Upper lobe of left lung (tissue), 6 donors: ENCODE results near the gene ZNF224. TPM values are rescaled to one million over a fixed set of nuclear protein-coding genes. Genes with fewer than 3 reads are reported as not detected.

ENCODE experiments used
- ATAC-seq, 2 donors: fragments of 200-7000 bp; cut with Tn5 transposase; one replicate each; pipeline ENCODE4 v1.9.1; 2022; ENCODE audit warnings: mild to moderate bottlenecking in 2 of 2, moderate library complexity in 2 of 2; ENCODE audit not compliant: low FRiP score in 2 of 2
- DNase-seq, 2 donors: peaks; one replicate each; pipeline ENCODE4 v3.0.0-alpha.2; 2019 to 2020
- H3K27ac ChIP-seq, 4 donors: fragments of 200-600 bp; sonication (generic); one replicate each; pipeline ENCODE4 v1.5.1; 2016 to 2019
- H3K27me3 ChIP-seq, 4 donors: fragments of 200-600 bp; sonication (generic); one replicate each; pipeline ENCODE4 v1.5.1; 2017 to 2019
- H3K36me3 ChIP-seq, 4 donors: fragments of 200-600 bp; sonication (generic); one replicate each; pipeline ENCODE4 v1.5.1; 2016 to 2019
- H3K4me1 ChIP-seq, 4 donors: fragments of 200-600 bp; sonication (generic); one replicate each; pipeline ENCODE4 v1.5.1; 2018 to 2019
- H3K4me3 ChIP-seq, 4 donors: fragments of 200-600 bp; sonication (generic); one replicate each; pipeline ENCODE4 v1.5.1; 2017 to 2019; ENCODE audit warnings: mild to moderate bottlenecking in 2 of 4, moderate library complexity in 1 of 4
- H3K9me3 ChIP-seq, 4 donors: fragments of 200-600 bp; sonication (generic); one replicate each; pipeline ENCODE4 v1.5.1; 2018 to 2019
- EP300 ChIP-seq, 4 donors: sonication (generic); formaldehyde crosslinking; IDR thresholded peaks; one replicate each; pipeline ENCODE4 v1.5.1; 2017; ENCODE audit warnings: antibody characterized with exemption in 4 of 4, control low read depth in 2 of 4
- POLR2A ChIP-seq, 4 donors: fragments of 450-650 bp; IDR thresholded peaks; one replicate each; pipeline ENCODE4 v1.5.1; 2016 to 2017; ENCODE audit warnings: antibody characterized with exemption in 4 of 4, mild to moderate bottlenecking in 2 of 4
- POLR2AphosphoS5 ChIP-seq, 2 donors: sonication (generic); formaldehyde crosslinking; IDR thresholded peaks; one replicate each; pipeline ENCODE4 v1.5.1; 2017; ENCODE audit warnings: antibody characterized with exemption in 2 of 2
- WGBS, 2 donors: methylation state at CpG; one replicate each; pipeline ENCODE4 v1.1.5; 2017 to 2018; 5-methylcytosine and 5-hydroxymethylcytosine counted together
- total RNA-seq, 6 donors: library from RNA; depleted of rRNA in 4 of 6; stranded (reverse); fragments of >200 nt in 4 of 6; gene quantifications; one replicate each; pipeline versions ENCODE4 v1.1.0 to v1.2.1, GENCODE V29; 2016 to 2021
- TF ChIP-seq, protein P1 (sequence below), 6 experiments: fragments of 450-650 bp in 4 of 6; fragments of 200-600 bp in 2 of 6; sonication (generic) in 2 of 6; IDR thresholded peaks; one replicate each; pipeline ENCODE4 v1.5.1; 2016 to 2019; ENCODE audit warnings: antibody characterized with exemption in 6 of 6
- donor health status: DM: no; HTN: no; CAD: no; lungs with moderate emphysema.
- donor health status: DM: no; HTN: yes; CAD: no; lungs with severe emphysema.

The ZNF224 gene
- total RNA-seq, result 100 to 1,000 TPM in 1 of 6 donors, 10 to 100 TPM in 5; 19.8 to 108 (median 29.1) TPM

DNA sequence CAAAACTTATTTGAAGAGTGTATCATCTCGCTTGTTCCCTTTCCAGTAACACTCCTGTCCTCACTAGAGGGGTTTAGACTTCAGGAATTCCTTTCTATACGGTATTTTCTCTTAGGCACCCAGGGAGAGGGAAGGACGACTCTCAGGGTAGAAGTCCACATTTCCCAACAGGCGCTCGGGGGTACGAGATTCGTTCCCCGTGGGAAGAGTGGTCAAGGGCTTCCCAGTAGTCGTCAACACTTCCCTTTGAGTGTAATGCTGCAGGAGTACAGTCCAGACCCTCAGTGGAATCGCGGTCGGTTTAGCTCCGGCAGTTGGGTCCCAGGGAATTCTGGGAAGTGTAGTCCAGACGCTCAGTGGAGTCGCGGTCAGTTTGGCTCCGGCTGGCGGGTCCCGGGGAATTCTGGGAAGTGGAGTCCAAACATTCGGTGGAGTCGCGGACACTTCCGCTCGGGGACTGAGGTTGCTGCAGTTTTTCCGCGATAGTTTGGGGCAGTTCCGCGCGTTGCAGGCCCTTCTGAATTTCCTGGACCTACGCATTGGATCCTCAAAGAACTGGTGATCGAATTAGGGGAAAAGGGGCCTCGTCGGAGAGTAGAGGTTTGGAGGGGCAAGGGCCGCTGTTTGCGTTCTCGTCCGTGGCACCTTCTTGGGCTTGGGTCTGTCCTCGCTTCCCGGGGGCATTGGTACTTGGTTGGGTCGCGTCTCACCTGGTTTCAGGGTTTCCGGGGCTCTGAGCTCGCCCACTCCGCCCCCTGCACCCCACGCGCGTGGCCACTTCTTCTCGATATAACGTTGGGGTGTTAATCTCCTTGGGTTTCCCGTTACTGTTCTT, at the start of gene ZNF224:
Gene ZNF224, plus strand, starts transcription at position 431 of the 835 bp plus-strand sequence. CDS start 3,513 bp downstream, outside the sequence.
- H3K9me3 ChIP-seq, result peaks cover 0 to 4% (median 0%) of the 10 kb centered on the region in 4 donors
- WGBS, 2 donors, result 0% methylated on average over 13 to 50 of the region's 50 CpGs
- peak; percentile 84 to 94 for DNase-seq
- TF ChIP-seq, protein P1, sequence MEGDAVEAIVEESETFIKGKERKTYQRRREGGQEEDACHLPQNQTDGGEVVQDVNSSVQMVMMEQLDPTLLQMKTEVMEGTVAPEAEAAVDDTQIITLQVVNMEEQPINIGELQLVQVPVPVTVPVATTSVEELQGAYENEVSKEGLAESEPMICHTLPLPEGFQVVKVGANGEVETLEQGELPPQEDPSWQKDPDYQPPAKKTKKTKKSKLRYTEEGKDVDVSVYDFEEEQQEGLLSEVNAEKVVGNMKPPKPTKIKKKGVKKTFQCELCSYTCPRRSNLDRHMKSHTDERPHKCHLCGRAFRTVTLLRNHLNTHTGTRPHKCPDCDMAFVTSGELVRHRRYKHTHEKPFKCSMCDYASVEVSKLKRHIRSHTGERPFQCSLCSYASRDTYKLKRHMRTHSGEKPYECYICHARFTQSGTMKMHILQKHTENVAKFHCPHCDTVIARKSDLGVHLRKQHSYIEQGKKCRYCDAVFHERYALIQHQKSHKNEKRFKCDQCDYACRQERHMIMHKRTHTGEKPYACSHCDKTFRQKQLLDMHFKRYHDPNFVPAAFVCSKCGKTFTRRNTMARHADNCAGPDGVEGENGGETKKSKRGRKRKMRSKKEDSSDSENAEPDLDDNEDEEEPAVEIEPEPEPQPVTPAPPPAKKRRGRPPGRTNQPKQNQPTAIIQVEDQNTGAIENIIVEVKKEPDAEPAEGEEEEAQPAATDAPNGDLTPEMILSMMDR (IDR thresholded peaks at IDR 0.05), result no peak
- TF ChIP-seq EP300 (IDR thresholded peaks at IDR 0.05) (no peak), POLR2AphosphoS5 (IDR thresholded peaks at IDR 0.05) (peak; percentile 59 to 82), POLR2A (IDR thresholded peaks at IDR 0.05) (peak in 2 of 4 donors; percentile 30 to 56)
- H3K36me3 ChIP-seq, result peaks cover 6 to 28% (median 18%) of the 10 kb centered on the region in 4 donors
- no peaks in the 10 kb centered on the region for H3K27me3 ChIP-seq
- peak; percentile 97 to 100 for ATAC-seq
- peaks cover 6 to 15% (median 9%) of the 10 kb centered on the region in 4 donors for H3K4me1 ChIP-seq
- peak within 1 kb of the TSS; percentile 31 to 87 (median 74) for H3K27ac ChIP-seq
- H3K4me3 ChIP-seq, result peak within 1 kb of the TSS; percentile 61 to 89 (median 87)

DNA sequence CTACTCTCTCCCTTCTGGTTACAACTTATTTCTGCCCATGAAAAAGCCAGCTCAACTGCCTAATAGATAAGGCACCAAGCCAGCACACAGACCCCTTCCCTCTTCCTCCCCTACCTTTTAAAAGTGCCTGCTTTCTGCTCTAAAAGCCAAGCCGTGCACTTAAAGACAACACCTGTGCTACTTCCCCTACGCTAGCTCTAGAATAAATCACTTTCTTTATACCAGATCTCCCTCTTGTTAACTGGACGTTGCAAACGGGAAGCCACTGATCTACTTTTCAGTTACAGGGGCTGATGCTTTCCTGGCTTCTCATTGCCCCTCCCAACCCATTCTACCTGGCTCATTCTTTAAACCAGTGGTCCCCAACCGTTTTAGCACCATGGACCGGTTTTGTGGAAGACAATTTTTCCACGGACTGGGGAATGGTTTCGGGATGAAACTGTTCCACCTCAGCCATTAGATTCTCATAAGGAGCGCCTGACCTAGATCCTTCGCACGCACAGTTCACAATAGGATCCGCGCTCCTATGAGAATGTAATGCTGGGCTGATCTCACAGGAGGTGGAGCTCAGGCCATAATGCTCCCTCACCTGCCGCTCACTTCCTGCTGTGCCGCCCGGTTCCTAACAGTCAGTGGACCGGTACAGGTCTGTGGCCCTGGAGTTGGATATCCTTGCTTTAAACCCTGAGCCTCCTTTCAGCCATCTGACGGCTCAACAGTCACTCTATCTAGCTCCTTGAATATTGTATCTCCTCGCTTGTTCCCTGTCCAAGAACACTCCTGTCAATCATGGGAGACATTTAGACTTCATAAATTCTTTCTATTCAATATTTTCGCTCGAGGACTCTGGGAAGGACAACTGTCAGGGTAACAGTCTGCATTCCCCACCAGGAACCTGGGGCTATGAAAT, 43.2 kb upstream of the ZNF224 start:
- DNase-seq (peak in 1 of 2 donors; percentile 31), ATAC-seq (peak; percentile 36 to 49)
- 11 to 23% methylated on average over 18 to 21 of the region's 21 CpGs for whole genome bisulfite sequencing, 2 donors
- Histone ChIP-seq H3K36me3 (peaks cover 0 to 13% (median 8%) of the 10 kb centered on the region in 4 donors), H3K27me3 (no peaks in the 10 kb centered on the region), H3K4me1 (peaks cover 7 to 22% (median 12%) of the 10 kb centered on the region in 4 donors), H3K4me3 (peak overlapping the region; percentile 73 to 93 (median 86)), H3K9me3 (peaks cover 0 to 10% (median 3%) of the 10 kb centered on the region in 4 donors), H3K27ac (peak overlapping the region; percentile 31 to 79 (median 70))
- TF ChIP-seq, protein P1 (IDR thresholded peaks at IDR 0.05), result no peak
- TF ChIP-seq POLR2A (IDR thresholded peaks at IDR 0.05), result no peak
- no peak for TF ChIP-seq POLR2AphosphoS5 (IDR thresholded peaks at IDR 0.05)
- no peak for TF ChIP-seq EP300 (IDR thresholded peaks at IDR 0.05)

DNA sequence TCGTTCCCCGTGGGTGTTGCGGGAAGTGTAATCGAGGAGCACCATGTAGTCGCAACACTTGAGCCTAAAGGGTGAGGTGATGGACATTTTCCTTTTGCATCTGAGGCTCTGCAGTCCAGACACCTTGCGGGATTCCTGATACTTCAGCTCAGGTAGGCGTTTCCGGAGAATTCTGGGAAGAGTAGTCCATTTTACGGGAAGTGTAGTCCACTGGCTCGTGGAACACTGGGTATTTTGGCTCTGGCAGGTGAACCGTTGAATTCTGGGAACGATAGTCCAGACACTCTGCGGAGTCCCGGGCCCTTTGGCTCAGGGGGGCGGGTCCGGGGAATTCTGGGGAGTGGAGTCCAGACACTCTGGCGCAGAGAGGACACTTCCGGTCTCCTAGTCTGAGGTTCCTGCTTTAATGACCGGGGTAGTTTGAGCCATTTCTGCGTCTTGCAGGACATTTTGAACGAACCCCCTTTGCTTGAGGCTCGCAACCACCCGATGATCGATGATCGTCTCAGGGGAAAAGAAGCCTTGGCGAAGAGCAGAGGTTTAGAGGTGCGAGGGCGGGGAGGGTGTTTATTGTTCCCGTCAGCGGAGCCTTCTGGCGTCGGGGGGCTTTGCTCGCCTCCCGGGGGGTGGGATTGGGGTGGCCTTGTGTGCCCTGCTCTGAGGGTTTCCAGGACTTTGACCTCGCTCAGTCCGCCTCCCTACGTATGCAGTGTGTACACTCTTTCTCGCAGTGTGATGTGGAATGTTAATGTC, 42.3 kb upstream of the ZNF224 start, which contains the start of gene ZNF223:
Gene ZNF223, plus strand, starts transcription at position 387 of the 753 bp plus-strand sequence. CDS start 3,141 bp downstream, outside the sequence.
- H3K27me3 ChIP-seq, result no peaks in the 10 kb centered on the region
- ATAC-seq, result peak; percentile 100
- H3K4me3 ChIP-seq, result peak within 1 kb of the TSS; percentile 73 to 93 (median 86)
- TF ChIP-seq, protein P1 (IDR thresholded peaks at IDR 0.05), result no peak
- TF ChIP-seq POLR2AphosphoS5 (IDR thresholded peaks at IDR 0.05) (peak; percentile 81 to 85), POLR2A (IDR thresholded peaks at IDR 0.05) (no peak), EP300 (IDR thresholded peaks at IDR 0.05) (peak in 2 of 4 donors; percentile 63 to 88)
- WGBS, 2 donors, result 2 to 4% methylated on average over 10 to 34 of the region's 38 CpGs
- H3K36me3 ChIP-seq, result peaks cover 0 to 16% (median 8%) of the 10 kb centered on the region in 4 donors
- H3K27ac ChIP-seq, result peak within 1 kb of the TSS; percentile 68 to 79 (median 76)
- H3K4me1 ChIP-seq, result peaks cover 7 to 22% (median 12%) of the 10 kb centered on the region in 4 donors
- H3K9me3 ChIP-seq, result peaks cover 0 to 10% (median 3%) of the 10 kb centered on the region in 4 donors
- peak; percentile 88 to 96 for DNase-seq

DNA sequence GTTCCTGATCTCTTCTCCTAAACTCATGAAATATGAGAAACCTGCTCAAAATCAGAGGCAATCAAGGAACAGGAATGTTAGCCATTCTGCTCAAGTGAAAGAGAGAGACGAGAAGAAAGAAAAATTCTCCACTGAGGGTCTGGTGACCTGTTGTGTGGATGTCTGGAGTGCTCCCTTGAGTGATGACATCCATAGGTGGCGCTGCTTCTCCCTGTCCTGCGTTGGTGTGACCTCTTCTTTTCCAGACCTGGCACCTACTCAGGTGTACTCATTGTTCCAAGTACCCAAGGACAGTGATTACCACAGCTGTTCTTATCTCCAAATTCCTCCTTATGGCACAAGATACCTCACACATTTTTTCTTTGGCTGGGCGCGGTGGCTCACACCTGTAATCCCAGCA, 38.3 kb upstream of the ZNF224 start:
- no peaks in the 10 kb centered on the region for H3K27me3 ChIP-seq
- no peak for DNase-seq
- H3K4me3 ChIP-seq, result no peak overlapping the region
- H3K4me1 ChIP-seq, result peaks cover 7 to 18% (median 11%) of the 10 kb centered on the region in 4 donors
- peaks cover 5 to 47% (median 29%) of the 10 kb centered on the region in 4 donors for H3K36me3 ChIP-seq
- no peak for ATAC-seq
- no peak for TF ChIP-seq POLR2AphosphoS5 (IDR thresholded peaks at IDR 0.05)
- TF ChIP-seq, protein P1 (IDR thresholded peaks at IDR 0.05), result no peak
- no peak for TF ChIP-seq EP300 (IDR thresholded peaks at IDR 0.05)
- TF ChIP-seq POLR2A (IDR thresholded peaks at IDR 0.05), result no peak
- peaks cover 0 to 12% (median 5%) of the 10 kb centered on the region in 4 donors for H3K9me3 ChIP-seq
- no peak overlapping the region for H3K27ac ChIP-seq
- 92 to 97% methylated on average over 5 of the region's 5 CpGs for WGBS, 2 donors
